ENCODE measurements around the gene TMEM9B.

- no peak for TF ChIP-seq ZBTB7A (IDR thresholded peaks at IDR 0.05; ENCODE audit: low read depth)
- no peak for TF ChIP-seq EGR1 (IDR thresholded peaks at IDR 0.05)
- TF ChIP-seq USF1 (IDR thresholded peaks at IDR 0.05), result no peak
- TF ChIP-seq EP300 (IDR thresholded peaks at IDR 0.05; ENCODE audit: borderline replicate concordance), result no peak
- no peak for TF ChIP-seq TEAD4 (IDR thresholded peaks at IDR 0.05)
- no peak for TF ChIP-seq FOXM1 (IDR thresholded peaks at IDR 0.05; ENCODE audit: borderline replicate concordance, low read depth)
- TF ChIP-seq REST (IDR thresholded peaks at IDR 0.05; ENCODE audit: low read depth), result no peak
- no peak for TF ChIP-seq YY1 (IDR thresholded peaks at IDR 0.05; ENCODE audit: low read depth)
- TF ChIP-seq TAF1 (IDR thresholded peaks at IDR 0.05; ENCODE audit: low read depth), result no peak
- no peak for TF ChIP-seq RAD21 (IDR thresholded peaks at IDR 0.05; ENCODE audit: low read depth)
Observed at GRCh38 chr11:8985462-8985861, 21.2 kb upstream of the TMEM9B start.

Data from Ishikawa (cell line).